HG02885 (cell line): ENCODE measurements around the gene CABCOCO1.
"Not testable (repeated sequence)": the region's sequence is repeated elsewhere in the genome, so short reads cannot be mapped to it uniquely, and the experiment has no call there.

Experiments used
- ATAC-seq: cut with Tn5 transposase; IDR thresholded peaks from one replicate; pipeline ENCODE4 v1.9.1; 2021; ENCODE audit warnings: mild to moderate bottlenecking; ENCODE audit not compliant: unreplicated experiment, poor library complexity

CABCOCO1 gene

DNA sequence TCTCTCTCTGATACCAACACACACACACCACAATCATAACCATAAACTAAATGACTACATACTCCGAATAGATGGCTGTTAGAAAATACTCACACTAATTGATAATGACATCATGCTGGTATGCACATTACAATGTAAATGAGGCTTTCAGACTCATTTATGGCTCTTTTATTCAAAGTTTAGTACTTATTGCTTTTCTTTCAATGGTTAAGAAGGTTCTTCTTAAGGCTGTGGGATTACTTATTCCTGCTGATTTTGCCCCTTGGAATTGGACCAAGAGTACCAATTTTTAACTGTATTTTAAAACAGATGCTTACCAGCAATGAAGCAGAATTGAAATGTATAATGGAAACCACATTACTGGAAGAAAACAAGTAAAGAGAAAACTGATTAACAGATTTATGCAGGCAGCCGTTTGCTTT lies 20.6 kb upstream of the CABCOCO1 start:
- no peak for ATAC-seq

DNA sequence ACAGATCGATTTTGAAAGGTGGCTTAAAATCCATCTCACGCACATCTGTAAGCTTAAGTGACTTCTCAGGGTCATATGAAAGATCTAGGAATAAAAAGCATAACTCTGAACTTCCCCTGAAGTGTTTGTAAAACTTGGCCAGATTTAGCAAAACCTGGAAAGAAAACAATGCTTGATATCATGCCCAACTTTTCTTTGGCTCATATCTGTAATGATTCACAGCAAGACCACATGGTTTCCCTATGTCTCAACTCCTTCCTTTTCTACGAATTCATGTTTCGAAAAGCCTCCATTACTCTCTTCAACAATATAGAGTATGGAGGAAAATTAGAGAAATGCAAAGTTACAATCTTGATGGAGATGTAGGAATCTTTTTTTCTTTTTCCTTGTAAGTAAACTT lies 20.1 kb upstream of the CABCOCO1 start:
- ATAC-seq, result no peak

- ATAC-seq, result no peak
These were observed 19.4 kb upstream of the CABCOCO1 start for GRCh38 chr10:61643316-61643751.

DNA sequence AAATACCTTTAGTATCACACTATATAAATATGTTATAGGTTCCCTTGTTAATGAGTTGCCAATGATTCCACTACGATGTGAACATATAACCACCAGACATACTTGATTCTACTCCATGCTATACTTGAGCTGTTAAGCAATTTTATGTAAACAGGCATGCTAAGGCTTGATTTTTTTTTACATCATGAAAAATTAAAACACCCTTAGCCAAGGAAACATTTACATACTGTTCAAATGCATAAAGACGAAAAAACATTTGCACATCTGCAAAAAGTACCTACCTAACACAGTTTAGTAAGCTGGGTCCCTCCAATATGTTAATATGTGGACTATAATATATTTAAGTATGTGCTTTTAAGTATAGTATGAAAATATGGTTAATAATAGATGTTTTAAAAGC lies 9.0 kb upstream of the CABCOCO1 start:
- no peak for ATAC-seq

DNA sequence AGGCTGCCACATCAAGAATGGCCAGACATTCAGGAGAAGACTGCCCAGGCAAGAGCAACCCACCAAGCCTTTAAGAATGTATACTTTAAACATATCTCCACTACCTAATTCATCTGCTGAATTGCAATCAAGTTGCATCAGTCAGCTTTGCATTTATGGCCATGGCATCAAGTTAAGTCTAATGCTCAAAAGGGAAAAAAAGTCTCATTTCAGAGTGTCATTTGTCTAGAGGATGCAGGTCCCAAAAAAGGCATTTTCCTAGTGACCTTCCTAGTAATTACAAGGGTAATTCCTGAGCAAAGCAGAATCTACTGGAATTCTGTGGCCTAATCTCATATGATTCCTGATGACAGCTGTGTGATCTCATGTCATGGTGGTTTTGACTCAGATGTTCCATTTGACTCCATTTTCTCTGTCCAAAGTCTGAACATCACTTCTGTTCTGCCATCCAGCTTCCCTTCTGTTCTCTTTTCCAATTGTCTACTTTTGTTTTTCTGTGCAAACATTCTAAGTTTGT lies 7.3 kb upstream of the CABCOCO1 start:
- no peak for ATAC-seq

DNA sequence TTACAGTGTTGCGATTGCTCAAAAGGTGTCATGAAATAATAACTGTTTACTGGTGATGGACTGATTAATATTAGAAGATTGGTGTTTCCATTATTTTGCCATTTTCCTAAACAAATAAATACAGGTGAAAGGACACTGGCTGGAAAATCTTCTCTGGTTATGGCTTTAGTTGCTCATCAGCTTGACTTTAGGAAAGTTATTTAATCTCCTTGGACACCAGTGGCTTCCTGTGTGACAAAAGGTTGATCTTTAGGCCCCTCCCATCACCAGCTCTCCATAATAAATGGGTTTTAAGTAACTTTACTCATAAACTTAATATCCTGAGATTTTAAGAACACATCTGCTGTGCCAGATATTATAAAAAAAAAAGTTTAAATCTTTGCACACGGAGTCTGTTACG lies 737 bp downstream of the CABCOCO1 start:
- ATAC-seq, result no peak

DNA sequence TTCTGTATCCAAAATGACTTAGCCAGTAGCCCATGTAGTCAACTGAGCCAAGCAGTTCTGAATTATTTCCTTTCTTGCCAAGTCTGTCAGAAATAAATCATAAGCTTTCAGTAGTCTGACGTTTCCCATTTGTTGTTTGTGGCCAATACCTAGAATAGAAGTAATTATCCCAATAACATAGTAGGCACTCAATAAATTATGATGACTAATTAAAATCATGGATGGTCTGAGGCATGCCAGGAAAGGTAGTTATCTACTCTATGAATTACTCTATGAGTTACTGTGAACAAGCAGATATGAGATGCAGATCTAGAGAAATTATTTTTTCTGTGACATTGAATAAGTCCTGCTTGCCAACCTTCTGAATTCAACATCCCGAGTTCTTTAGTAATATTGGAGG lies 2.3 kb downstream of the CABCOCO1 start:
- no peak for ATAC-seq

DNA sequence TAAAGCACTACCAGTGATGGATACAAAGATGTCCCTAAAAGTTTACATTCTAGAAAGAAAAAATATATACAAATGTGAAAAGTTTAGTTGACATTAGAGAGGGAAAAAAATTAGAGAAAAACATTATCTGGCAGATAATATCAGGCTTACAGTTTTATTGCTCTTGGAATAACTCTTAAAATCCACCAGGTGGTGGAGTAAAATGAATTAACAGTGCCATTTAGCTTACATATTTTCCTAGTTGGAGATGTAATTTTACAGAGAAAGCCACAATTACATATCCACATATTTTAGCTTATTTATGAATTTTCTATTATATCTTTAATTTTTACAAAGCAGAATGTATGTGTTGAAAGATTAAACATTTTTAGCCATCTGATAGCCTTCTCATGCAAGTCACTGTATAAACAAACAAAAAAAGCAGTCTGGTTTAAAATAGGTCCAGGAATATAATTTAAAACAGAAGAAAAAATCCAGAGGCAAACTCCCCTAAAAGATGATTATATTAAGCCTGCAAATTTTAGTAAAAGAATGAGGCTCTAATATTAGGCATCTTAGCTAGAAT lies 6.5 kb downstream of the CABCOCO1 start:
- ATAC-seq, result no peak

- ATAC-seq, result no peak
These were observed 7.1 kb downstream of the CABCOCO1 start for GRCh38 chr10:61669849-61670248.

- ATAC-seq, result no peak
These were observed 10.6 kb downstream of the CABCOCO1 start for GRCh38 chr10:61673360-61673759.

GRCh38 chr10:61682323-61682722 lies 19.6 kb downstream of the CABCOCO1 start:
- ATAC-seq, result no peak

DNA sequence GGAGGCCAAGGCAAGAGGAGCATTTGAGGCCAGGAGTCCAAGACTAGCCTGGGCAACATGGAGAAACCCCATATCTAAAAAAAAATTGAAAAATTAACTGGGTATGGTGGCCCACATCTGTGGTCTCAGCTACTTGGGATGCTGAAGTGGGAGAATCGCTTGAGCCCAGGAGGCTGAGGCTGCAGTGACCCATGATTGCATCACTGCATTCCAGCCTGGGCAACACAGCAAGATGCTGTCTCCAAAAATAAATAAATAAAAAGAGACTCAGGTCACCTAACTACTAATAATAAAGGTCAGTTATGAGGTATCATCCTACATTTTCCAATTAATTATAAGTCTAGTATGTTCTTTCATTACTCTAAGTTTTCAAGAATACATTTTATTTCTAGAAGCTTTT lies 20.6 kb downstream of the CABCOCO1 start:
- no peak for ATAC-seq

GRCh38 chr10:61684894-61685507 lies 22.3 kb downstream of the CABCOCO1 start:
- ATAC-seq, result no peak

DNA sequence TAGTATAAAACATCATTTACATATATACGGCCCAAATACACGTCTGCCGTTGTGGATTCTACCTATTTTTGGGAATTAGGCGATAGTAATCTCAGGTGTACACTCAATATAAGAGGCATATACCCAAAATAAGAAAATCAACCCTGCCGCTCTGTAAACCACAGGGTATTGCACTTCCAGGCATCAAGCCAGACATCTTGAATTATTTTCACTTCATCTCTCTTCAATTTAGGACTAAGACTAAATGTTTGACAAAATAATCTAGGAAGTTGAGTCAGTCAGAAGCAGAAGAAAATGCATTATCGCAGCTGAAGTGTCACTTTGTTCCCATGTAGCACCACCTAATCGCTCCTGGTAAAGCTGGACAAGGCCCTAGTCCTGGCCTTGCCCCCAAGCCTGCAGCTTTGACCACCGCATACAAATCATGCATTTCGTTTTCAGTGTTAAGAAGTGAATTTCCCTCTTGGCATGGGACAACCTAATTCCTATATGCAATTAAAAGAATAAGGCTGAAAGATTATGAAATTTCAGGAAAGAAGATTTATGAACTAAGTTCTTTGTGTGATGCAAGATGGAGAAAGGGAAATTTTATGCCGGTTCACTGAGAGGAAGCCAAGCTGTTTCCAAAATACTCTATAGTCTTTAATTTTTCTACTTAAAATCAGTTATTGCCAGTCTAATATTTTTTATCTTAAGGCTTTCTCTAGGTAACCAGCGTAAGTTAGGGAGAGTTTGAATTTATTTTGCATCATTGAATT lies 26.0 kb downstream of the CABCOCO1 start:
- ATAC-seq, result no peak

DNA sequence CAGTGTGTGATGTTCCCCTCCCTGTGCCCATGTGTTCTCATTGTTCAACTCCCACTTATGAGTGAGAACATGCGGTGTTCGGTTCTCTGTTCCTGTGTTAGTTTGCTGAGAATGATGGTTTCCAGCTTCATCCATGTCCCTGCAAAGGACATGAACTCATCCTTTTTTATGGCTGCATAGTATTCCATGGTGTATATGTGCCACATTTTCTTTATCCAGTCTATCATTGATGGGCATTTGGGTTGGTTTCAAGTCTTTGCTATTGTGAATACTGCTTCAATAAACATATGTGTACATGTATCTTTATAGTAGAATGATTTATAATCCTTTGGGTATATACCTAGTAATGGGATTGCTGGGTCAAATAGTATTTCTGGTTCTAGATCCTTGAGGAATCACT lies 28.9 kb downstream of the CABCOCO1 start:
- not testable (repeated sequence) for ATAC-seq

GRCh38 chr10:61692447-61693010 lies 29.8 kb downstream of the CABCOCO1 start:
- no peak for ATAC-seq

DNA sequence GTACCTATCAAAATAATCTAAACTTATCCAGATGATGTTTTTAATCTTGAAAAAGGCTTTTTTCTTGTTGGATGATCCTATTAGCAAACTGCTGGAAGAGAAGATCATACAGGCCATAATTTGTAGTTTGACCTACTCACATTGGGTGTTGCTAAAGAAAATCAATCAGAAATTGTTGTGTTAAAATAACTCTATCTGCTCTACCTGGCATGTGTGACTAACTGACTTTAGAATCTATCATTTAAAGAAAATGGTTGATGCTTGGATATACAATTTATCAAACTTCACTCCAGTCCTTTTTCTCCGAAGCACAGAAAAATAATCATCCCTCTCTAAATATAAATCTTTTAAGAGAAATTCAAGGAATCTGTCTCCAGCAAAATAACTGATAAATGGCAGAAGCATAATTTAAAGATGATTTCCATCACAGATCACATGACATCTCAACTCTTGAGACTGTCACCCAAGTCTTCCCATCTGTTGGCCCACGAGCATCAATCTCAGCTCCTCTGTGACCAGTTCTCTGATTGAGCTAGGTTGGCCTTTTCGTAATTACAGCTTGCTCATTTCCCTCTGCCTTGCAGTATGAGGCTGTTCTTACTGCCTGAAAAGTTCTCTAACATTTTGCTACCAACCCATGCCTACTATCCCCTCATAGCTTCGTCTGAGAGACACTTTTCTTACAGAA lies 36.4 kb downstream of the CABCOCO1 start:
- ATAC-seq, result no peak

- no peak for ATAC-seq
These were observed 38.5 kb downstream of the CABCOCO1 start for GRCh38 chr10:61701055-61701705.

- ATAC-seq, result no peak
These were observed 39.0 kb downstream of the CABCOCO1 start for GRCh38 chr10:61701706-61702105.

DNA sequence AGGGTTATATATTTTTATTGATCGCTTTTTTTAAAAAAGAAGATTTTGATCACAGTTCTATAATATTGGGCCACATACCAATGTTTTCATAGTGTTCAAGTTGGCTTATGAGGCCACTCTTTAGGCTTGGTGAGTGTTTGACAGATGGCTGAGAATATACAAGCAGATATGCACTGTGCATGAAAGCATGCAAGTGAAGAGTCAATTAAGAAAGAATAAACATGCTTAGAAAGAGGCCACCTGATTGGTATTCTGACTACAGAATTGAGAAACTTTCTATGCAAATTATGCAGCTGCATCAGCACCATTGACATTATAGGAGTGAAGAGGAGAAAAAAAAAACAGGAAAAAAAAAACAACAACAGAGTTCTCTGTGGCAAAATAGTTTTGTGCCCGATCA lies 39.9 kb downstream of the CABCOCO1 start:
- no peak for ATAC-seq
